Activated T-helper 2 cell treated with anti-CD3 and anti-CD28 coated beads, Interferon-gamma antibody, Interleukin-2, Interleukin-4, amounts not matched to agents 10 μg/mL and 5 μg/mL and 100 μg/mL, durations not matched to agents 14 hours and 24 hours and 36 hours (primary cell): ENCODE results near the gene ANLN. TPM values are rescaled to one million over a fixed set of nuclear protein-coding genes. Genes with fewer than 3 reads are reported as not detected.
"Not testable (repeated sequence)": the region's sequence is repeated elsewhere in the genome, so short reads cannot be mapped to it uniquely, and the experiment has no call there.

Source experiments
- DNase-seq: peaks from one replicate; pipeline ENCODE4 v3.0.0; 2021; ENCODE audit warnings: low spot score
- H3K27ac Mint-ChIP-seq: one replicate; pipeline ENCODE4 v1.8.0; 2021; ENCODE audit warnings: mixed read lengths
- H3K27me3 Mint-ChIP-seq: one replicate; pipeline ENCODE4 v1.8.0; 2021; ENCODE audit warnings: low read depth, mixed read lengths
- H3K36me3 Mint-ChIP-seq: one replicate; pipeline ENCODE4 v1.8.0; 2021; ENCODE audit warnings: low read depth, mixed read lengths
- H3K4me1 Mint-ChIP-seq: one replicate; pipeline ENCODE4 v1.8.0; 2021; ENCODE audit warnings: low read depth, mixed read lengths
- H3K4me3 Mint-ChIP-seq: one replicate; pipeline ENCODE4 v1.8.0; 2021; ENCODE audit warnings: low read depth, mild to moderate bottlenecking, moderate library complexity, mixed read lengths
- H3K9me3 Mint-ChIP-seq: one replicate; pipeline ENCODE4 v1.8.0; 2021; ENCODE audit warnings: mixed read lengths
- intact Hi-C: fragments of 100-400 bp; cut with micrococcal nuclease; formaldehyde crosslinking; loops from one replicate; pipeline ENCODE4 v1.15.1; 2023
- total RNA-seq: library from RNA; stranded (reverse); gene quantifications from 2 replicates; pipeline ENCODE4 v1.2.3, GENCODE V29; 2022

ANLN gene
- total RNA-seq, 1 donor from 2014 or later = 38.0 TPM

GRCh38 chr7:36466001-36466400, 76.3 kb downstream of the ANLN start:
- H3K4me3 Mint-ChIP-seq, DNase-seq, H3K9me3 Mint-ChIP-seq, H3K27ac Mint-ChIP-seq, H3K4me1 Mint-ChIP-seq, H3K36me3 Mint-ChIP-seq, intact Hi-C loops: not testable (repeated sequence)
- H3K27me3 Mint-ChIP-seq = peaks cover 14% of the 10 kb centered on the region

GRCh38 chr7:36468370-36469101, 78.9 kb downstream of the ANLN start:
- DNase-seq = no peak
- intact Hi-C loops = no loop called here
- peaks cover 9% of the 10 kb centered on the region for H3K27me3 Mint-ChIP-seq
- H3K36me3 Mint-ChIP-seq = no peaks in the 10 kb centered on the region
- H3K4me1 Mint-ChIP-seq = peaks cover 4% of the 10 kb centered on the region
- no peaks in the 10 kb centered on the region for H3K9me3 Mint-ChIP-seq
- H3K27ac Mint-ChIP-seq = no peak overlapping the region
- no peak overlapping the region for H3K4me3 Mint-ChIP-seq

GRCh38 chr7:36469236-36469635, 79.6 kb downstream of the ANLN start:
- peaks cover 5% of the 10 kb centered on the region for H3K27me3 Mint-ChIP-seq
- H3K36me3 Mint-ChIP-seq = no peaks in the 10 kb centered on the region
- H3K4me1 Mint-ChIP-seq = peaks cover 11% of the 10 kb centered on the region
- DNase-seq = no peak
- H3K4me3 Mint-ChIP-seq = no peak overlapping the region
- H3K9me3 Mint-ChIP-seq = no peaks in the 10 kb centered on the region
- H3K27ac Mint-ChIP-seq = no peak overlapping the region
- intact Hi-C loops = no loop called here

GRCh38 chr7:36472141-36472729, 82.6 kb downstream of the ANLN start:
- intact Hi-C loops = loop anchor here (10.0 kb wide), 1 partner anchor 883 kb away; no protein-coding TSS in a partner anchor
- Mint-ChIP-seq H3K4me3 (no peak overlapping the region), H3K9me3 (peaks cover 3% of the 10 kb centered on the region), H3K27ac (no peak overlapping the region), H3K36me3 (no peaks in the 10 kb centered on the region), H3K27me3 (no peaks in the 10 kb centered on the region), H3K4me1 (peaks cover 17% of the 10 kb centered on the region)
- no peak for DNase-seq

- H3K4me1 Mint-ChIP-seq = peaks cover 17% of the 10 kb centered on the region
- no peak overlapping the region for H3K4me3 Mint-ChIP-seq
- no peak overlapping the region for H3K27ac Mint-ChIP-seq
- DNase-seq = peak; percentile 24
- no peaks in the 10 kb centered on the region for H3K27me3 Mint-ChIP-seq
- H3K36me3 Mint-ChIP-seq = no peaks in the 10 kb centered on the region
- intact Hi-C loops = loop anchor here (10.0 kb wide), 1 partner anchor 881 kb away; no protein-coding TSS in a partner anchor
- H3K9me3 Mint-ChIP-seq = peaks cover 3% of the 10 kb centered on the region
Measured at GRCh38 chr7:36473454-36474282, 84.0 kb downstream of the ANLN start.

GRCh38 chr7:36474283-36475010, 84.8 kb downstream of the ANLN start:
- peak; percentile 11 for DNase-seq
- Mint-ChIP-seq H3K4me1 (peaks cover 17% of the 10 kb centered on the region), H3K4me3 (no peak overlapping the region), H3K9me3 (peaks cover 10% of the 10 kb centered on the region), H3K27ac (peak overlapping the region; percentile 71), H3K36me3 (peaks cover 6% of the 10 kb centered on the region), H3K27me3 (no peaks in the 10 kb centered on the region)
- intact Hi-C loops = loop anchor here (10.0 kb wide), 1 partner anchor 880 kb away; no protein-coding TSS in a partner anchor

- peaks cover 15% of the 10 kb centered on the region for H3K9me3 Mint-ChIP-seq
- intact Hi-C loops = loop anchor here (10.0 kb wide), 1 partner anchor 880 kb away; no protein-coding TSS in a partner anchor
- H3K27me3 Mint-ChIP-seq = no peaks in the 10 kb centered on the region
- H3K27ac Mint-ChIP-seq = peak overlapping the region; percentile 71
- peaks cover 6% of the 10 kb centered on the region for H3K36me3 Mint-ChIP-seq
- peaks cover 17% of the 10 kb centered on the region for H3K4me1 Mint-ChIP-seq
- H3K4me3 Mint-ChIP-seq = no peak overlapping the region
- DNase-seq = no peak
Measured at GRCh38 chr7:36475011-36475342, 85.3 kb downstream of the ANLN start.

- Mint-ChIP-seq H3K9me3 (peaks cover 19% of the 10 kb centered on the region), H3K27ac (peak overlapping the region; percentile 66), H3K36me3 (peaks cover 6% of the 10 kb centered on the region), H3K4me1 (peaks cover 17% of the 10 kb centered on the region), H3K27me3 (no peaks in the 10 kb centered on the region), H3K4me3 (no peak overlapping the region)
- intact Hi-C loops = loop anchor here (10.0 kb wide), 1 partner anchor 879 kb away; no protein-coding TSS in a partner anchor
- DNase-seq = no peak
Measured at GRCh38 chr7:36475381-36475780, 85.7 kb downstream of the ANLN start.

GRCh38 chr7:36478745-36479144, 89.1 kb downstream of the ANLN start:
- H3K27me3 Mint-ChIP-seq = no peaks in the 10 kb centered on the region
- H3K9me3 Mint-ChIP-seq = peaks cover 35% of the 10 kb centered on the region
- peaks cover 12% of the 10 kb centered on the region for H3K36me3 Mint-ChIP-seq
- intact Hi-C loops = loop anchor here (10.0 kb wide), 1 partner anchor 876 kb away; no protein-coding TSS in a partner anchor
- H3K4me3 Mint-ChIP-seq = no peak overlapping the region
- no peak overlapping the region for H3K27ac Mint-ChIP-seq
- DNase-seq = no peak
- peaks cover 15% of the 10 kb centered on the region for H3K4me1 Mint-ChIP-seq

- Mint-ChIP-seq H3K9me3 (peaks cover 37% of the 10 kb centered on the region), H3K36me3 (peaks cover 13% of the 10 kb centered on the region)
- intact Hi-C loops = loop anchor here (10.0 kb wide), 1 partner anchor 481 kb away; no protein-coding TSS in a partner anchor
- not testable (repeated sequence) for H3K27ac Mint-ChIP-seq, H3K27me3 Mint-ChIP-seq, H3K4me1 Mint-ChIP-seq, H3K4me3 Mint-ChIP-seq, DNase-seq
Measured at GRCh38 chr7:36483853-36484252, 94.2 kb downstream of the ANLN start.

GRCh38 chr7:36484265-36484664, 94.6 kb downstream of the ANLN start:
- intact Hi-C loops = loop anchor here (10.0 kb wide), 1 partner anchor 481 kb away; no protein-coding TSS in a partner anchor
- H3K4me1 Mint-ChIP-seq = peaks cover 10% of the 10 kb centered on the region
- peaks cover 37% of the 10 kb centered on the region for H3K9me3 Mint-ChIP-seq
- no peak for DNase-seq
- H3K27ac Mint-ChIP-seq = no peak overlapping the region
- no peak overlapping the region for H3K4me3 Mint-ChIP-seq
- H3K27me3 Mint-ChIP-seq = no peaks in the 10 kb centered on the region
- H3K36me3 Mint-ChIP-seq = peaks cover 12% of the 10 kb centered on the region

- Mint-ChIP-seq H3K4me3 (no peak overlapping the region), H3K36me3 (peaks cover 12% of the 10 kb centered on the region), H3K4me1 (peaks cover 10% of the 10 kb centered on the region), H3K27ac (no peak overlapping the region), H3K9me3 (peaks cover 18% of the 10 kb centered on the region), H3K27me3 (peaks cover 2% of the 10 kb centered on the region)
- DNase-seq = no peak
- intact Hi-C loops = loop anchor here (10.0 kb wide), 1 partner anchor 478 kb away; no protein-coding TSS in a partner anchor
Measured at GRCh38 chr7:36486336-36486735, 96.7 kb downstream of the ANLN start.
